LNCAP (cell line): Measurements from ENCODE around the gene SIPA1L3.

Source experiments
- CTCF ChIP-seq: fragments of 450-650 bp; IDR thresholded peaks from 2 replicates; pipeline ENCODE4 v1.5.1; 2017; ENCODE audit warnings: mild to moderate bottlenecking

SIPA1L3 gene

GRCh38 chr19:38255383-38256014 lies 348.5 kb downstream of the SIPA1L3 start:
- TF ChIP-seq CTCF = no peak
